HL-60 (cell line): ENCODE measurements around the gene SLC17A2.

Source experiments
- DNase-seq, 2 experiments: peaks; one replicate each; pipeline ENCODE4 v3.0.0-alpha.2; 2010 to 2020; ENCODE audit warnings: low read depth in 1 of 2, low spot score in 1 of 2
- H3K27ac ChIP-seq: fragments of 250-450 bp; sonication (Bioruptor Pico); replicated peaks from 2 replicates; pipeline ENCODE4 v1.5.1; 2020; ENCODE audit warnings: mild to moderate bottlenecking, moderate library complexity
- H3K27me3 ChIP-seq: fragments of 250-450 bp; sonication (Bioruptor Pico); 2 replicates; pipeline ENCODE4 v1.5.1; 2021; ENCODE audit warnings: mild to moderate bottlenecking, moderate library complexity; ENCODE audit not compliant: insufficient read depth, poor library complexity, severe bottlenecking
- H3K4me3 ChIP-seq: replicated peaks from 2 replicates; pipeline ENCODE4 v1.5.1; 2011; ENCODE audit warnings: mild to moderate bottlenecking, control low read depth, low read length; ENCODE audit not compliant: insufficient read depth
- GABPA ChIP-seq: IDR thresholded peaks from 2 replicates; pipeline ENCODE4 v1.6.1; 2012; ENCODE audit warnings: low read depth
- POLR2AphosphoS5 ChIP-seq: IDR thresholded peaks from 2 replicates; pipeline ENCODE4 v1.6.1; 2012; ENCODE audit warnings: low read depth
- SPI1 ChIP-seq: IDR thresholded peaks from 2 replicates; pipeline ENCODE4 v1.6.1; 2012; ENCODE audit warnings: low read depth, mild to moderate bottlenecking, borderline replicate concordance
- TF ChIP-seq, protein P1 (sequence below): IDR thresholded peaks from one replicate; pipeline ENCODE4 v1.5.1; 2011; ENCODE audit warnings: low read length, control low read depth, inconsistent platforms; ENCODE audit not compliant: insufficient read depth
- TF ChIP-seq, protein P2 (sequence below): IDR thresholded peaks from 2 replicates; pipeline ENCODE4 v1.6.1; 2012; ENCODE audit warnings: low read depth; ENCODE audit not compliant: insufficient replicate concordance

The SLC17A2 gene

DNA sequence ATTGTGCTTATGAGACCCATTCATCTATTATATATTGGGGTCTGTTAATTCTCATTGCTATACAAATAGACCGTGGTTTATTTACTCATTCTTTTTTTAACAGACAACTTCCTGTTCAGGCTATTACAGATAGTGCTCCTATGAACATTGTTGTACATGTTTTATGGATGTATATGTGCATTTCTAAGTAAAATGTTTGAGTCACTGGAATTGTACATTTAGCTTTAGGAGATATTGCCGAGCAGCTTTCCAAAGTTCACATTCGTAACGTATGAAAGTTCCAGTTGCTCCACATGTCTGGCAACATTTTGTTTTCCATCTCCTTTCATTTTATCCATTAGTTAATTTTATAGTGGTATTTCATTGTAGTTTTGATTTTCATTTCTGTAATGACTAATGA, 19.1 kb downstream of the SLC17A2 start:
- Histone ChIP-seq H3K27ac (no peak overlapping the region), H3K27me3 (no peaks in the 10 kb centered on the region), H3K4me3 (no peak overlapping the region)
- DNase-seq = no peak
- no peak for TF ChIP-seq POLR2AphosphoS5
- TF ChIP-seq, protein P1, sequence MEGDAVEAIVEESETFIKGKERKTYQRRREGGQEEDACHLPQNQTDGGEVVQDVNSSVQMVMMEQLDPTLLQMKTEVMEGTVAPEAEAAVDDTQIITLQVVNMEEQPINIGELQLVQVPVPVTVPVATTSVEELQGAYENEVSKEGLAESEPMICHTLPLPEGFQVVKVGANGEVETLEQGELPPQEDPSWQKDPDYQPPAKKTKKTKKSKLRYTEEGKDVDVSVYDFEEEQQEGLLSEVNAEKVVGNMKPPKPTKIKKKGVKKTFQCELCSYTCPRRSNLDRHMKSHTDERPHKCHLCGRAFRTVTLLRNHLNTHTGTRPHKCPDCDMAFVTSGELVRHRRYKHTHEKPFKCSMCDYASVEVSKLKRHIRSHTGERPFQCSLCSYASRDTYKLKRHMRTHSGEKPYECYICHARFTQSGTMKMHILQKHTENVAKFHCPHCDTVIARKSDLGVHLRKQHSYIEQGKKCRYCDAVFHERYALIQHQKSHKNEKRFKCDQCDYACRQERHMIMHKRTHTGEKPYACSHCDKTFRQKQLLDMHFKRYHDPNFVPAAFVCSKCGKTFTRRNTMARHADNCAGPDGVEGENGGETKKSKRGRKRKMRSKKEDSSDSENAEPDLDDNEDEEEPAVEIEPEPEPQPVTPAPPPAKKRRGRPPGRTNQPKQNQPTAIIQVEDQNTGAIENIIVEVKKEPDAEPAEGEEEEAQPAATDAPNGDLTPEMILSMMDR = no peak
- no peak for TF ChIP-seq GABPA

DNA sequence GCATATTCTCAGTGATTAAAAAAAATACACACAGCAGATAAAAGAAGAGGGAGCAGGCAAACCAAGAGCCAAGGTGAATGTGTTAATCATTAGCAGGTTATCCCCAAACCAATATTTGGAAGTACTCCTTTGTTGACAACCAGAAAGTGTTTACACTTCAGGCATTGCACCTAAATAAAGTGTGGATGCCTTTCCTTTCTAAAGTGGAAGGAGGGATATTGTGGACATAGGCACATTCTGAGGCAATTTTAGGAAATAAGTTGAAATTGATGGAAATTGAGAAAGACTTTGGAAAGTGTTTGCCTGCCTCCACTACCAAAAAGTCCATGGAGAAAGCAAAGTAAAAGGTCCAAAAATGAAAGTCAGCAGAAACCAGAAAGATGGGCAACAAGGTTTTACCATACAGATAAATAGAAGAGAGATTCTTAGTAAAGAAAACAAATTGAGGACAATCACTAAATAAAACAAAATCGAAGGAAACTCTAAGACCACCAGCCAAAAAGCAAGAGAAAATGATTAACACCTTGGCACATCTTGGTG, 22.9 kb downstream of the SLC17A2 start:
- TF ChIP-seq, protein P2, sequence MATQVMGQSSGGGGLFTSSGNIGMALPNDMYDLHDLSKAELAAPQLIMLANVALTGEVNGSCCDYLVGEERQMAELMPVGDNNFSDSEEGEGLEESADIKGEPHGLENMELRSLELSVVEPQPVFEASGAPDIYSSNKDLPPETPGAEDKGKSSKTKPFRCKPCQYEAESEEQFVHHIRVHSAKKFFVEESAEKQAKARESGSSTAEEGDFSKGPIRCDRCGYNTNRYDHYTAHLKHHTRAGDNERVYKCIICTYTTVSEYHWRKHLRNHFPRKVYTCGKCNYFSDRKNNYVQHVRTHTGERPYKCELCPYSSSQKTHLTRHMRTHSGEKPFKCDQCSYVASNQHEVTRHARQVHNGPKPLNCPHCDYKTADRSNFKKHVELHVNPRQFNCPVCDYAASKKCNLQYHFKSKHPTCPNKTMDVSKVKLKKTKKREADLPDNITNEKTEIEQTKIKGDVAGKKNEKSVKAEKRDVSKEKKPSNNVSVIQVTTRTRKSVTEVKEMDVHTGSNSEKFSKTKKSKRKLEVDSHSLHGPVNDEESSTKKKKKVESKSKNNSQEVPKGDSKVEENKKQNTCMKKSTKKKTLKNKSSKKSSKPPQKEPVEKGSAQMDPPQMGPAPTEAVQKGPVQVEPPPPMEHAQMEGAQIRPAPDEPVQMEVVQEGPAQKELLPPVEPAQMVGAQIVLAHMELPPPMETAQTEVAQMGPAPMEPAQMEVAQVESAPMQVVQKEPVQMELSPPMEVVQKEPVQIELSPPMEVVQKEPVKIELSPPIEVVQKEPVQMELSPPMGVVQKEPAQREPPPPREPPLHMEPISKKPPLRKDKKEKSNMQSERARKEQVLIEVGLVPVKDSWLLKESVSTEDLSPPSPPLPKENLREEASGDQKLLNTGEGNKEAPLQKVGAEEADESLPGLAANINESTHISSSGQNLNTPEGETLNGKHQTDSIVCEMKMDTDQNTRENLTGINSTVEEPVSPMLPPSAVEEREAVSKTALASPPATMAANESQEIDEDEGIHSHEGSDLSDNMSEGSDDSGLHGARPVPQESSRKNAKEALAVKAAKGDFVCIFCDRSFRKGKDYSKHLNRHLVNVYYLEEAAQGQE = no peak
- TF ChIP-seq POLR2AphosphoS5 = no peak
- no peak for TF ChIP-seq SPI1
- TF ChIP-seq, protein P1 = no peak
- TF ChIP-seq GABPA = no peak
- Histone ChIP-seq H3K27ac (no peak overlapping the region), H3K4me3 (no peak overlapping the region), H3K27me3 (no peaks in the 10 kb centered on the region)
- no peak for DNase-seq

DNA sequence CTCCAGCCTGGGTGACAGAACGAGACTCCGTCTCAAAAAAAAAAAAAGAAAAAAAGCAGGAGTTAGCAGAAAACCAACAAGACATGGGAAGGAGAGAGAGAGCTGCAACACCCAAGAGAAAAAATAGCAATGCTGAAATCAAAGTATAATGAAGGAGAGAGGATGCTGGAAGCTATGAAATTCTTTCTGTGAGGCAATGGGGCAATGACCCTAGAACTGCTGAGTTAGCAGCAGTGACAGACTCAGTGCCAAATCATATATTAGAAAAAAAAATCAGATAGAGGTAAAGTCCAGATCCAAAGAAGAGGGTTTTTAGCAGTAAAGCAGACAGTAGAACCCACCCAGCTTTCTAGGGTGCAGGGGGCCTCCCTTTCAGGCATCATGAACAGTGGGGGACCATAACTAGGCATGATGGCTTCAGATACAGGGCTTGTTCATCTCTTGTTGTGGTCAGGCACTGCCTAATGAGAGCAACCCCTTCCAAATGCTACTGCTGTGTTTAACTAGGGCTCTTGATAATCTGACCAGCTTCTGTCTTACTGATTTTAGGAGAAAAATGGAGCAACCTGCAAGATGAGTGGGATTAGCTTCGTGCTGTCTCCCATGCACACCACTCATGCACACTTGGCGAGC, 26.9 kb downstream of the SLC17A2 start:
- Histone ChIP-seq H3K27me3 (no peaks in the 10 kb centered on the region), H3K4me3 (no peak overlapping the region), H3K27ac (no peak overlapping the region)
- TF ChIP-seq SPI1 (no peak), GABPA (no peak), POLR2AphosphoS5 (no peak)
- TF ChIP-seq, protein P2 = no peak
- DNase-seq = no peak

DNA sequence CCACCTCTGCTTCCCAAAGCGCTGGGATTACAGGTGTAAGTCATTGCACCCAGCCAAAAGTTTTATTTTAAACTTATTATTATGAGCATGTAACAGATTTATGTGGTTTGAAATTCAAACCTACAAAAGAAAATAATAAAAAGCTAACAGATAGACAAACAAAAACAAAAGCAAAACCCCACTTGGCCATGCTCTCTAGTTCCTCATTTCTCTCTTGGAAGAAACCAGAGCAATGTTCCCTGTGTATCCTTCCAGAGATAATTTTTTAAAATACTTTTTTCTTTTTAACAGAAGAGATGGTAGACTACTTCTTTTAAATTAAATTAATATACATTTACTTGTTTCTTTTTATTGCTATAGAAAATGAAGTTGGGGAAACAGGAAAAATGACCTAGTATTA, 28.4 kb downstream of the SLC17A2 start:
- Histone ChIP-seq H3K27me3 (no peaks in the 10 kb centered on the region), H3K4me3 (no peak overlapping the region), H3K27ac (no peak overlapping the region)
- DNase-seq = no peak
- no peak for TF ChIP-seq POLR2AphosphoS5
- TF ChIP-seq, protein P1 = no peak
- no peak for TF ChIP-seq SPI1
- TF ChIP-seq GABPA = no peak
